Stomach (tissue), 4 donors: Measurements from ENCODE around the gene MOGAT2.

Experiments
- POLR2A ChIP-seq, 4 donors: fragments of 450-650 bp; IDR thresholded peaks; one replicate each; pipeline ENCODE4 v1.6.1; 2016; ENCODE audit warnings: antibody characterized with exemption in 4 of 4, control low read depth in 2 of 4, mild to moderate bottlenecking in 1 of 4, moderate library complexity in 1 of 4
- POLR2AphosphoS5 ChIP-seq, 3 donors: sonication (generic); formaldehyde crosslinking; IDR thresholded peaks; one replicate each; pipeline ENCODE4 v1.6.1; 2016; ENCODE audit warnings: antibody characterized with exemption in 3 of 3
- TF ChIP-seq, protein P1 (sequence below), 7 experiments: fragments of 450-650 bp in 4 of 7; fragments of 200-600 bp in 3 of 7; sonication (generic) in 3 of 7; IDR thresholded peaks; one replicate each; pipeline ENCODE4 v1.5.1; 2016 to 2019; ENCODE audit warnings: antibody characterized with exemption in 7 of 7, control low read depth in 2 of 7, mild to moderate bottlenecking in 1 of 7

DNA sequence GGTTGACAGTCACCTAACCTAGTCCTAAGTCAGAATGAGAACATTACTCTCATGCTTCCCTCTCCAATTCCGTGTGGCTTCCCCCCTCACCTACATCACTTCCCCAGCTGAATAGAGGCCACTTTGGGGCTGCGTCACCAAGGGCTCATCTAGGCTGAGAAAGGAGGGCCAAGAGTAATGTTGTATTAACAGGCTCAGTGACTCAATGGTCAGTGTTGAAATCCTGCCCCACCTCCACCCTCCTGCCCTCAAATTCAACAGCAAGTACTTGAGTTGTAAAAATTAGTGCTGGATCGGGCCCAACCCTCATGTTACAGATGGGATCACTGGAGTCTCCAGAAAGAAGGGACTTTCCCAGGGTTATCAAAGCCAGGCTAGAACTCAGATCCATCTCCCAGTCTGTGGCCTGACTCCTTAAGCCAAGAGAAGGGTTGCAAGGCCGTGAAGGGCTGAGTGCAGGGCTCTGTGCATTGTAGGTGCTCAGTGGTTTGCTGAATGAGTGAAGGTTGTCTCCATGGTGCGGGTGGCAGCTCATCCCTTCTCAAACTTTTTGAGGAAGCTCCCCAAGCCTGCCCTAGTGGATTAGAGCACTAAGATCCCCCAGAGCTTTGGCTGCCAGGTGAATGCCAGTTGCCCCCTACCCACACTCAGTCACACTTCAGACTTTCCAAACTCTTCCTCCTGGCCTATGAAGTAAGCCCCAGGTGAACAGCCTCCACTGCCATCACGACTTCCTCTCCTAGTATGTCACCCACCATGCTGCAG lies 54.2 kb downstream of the MOGAT2 start:
- TF ChIP-seq, protein P1, sequence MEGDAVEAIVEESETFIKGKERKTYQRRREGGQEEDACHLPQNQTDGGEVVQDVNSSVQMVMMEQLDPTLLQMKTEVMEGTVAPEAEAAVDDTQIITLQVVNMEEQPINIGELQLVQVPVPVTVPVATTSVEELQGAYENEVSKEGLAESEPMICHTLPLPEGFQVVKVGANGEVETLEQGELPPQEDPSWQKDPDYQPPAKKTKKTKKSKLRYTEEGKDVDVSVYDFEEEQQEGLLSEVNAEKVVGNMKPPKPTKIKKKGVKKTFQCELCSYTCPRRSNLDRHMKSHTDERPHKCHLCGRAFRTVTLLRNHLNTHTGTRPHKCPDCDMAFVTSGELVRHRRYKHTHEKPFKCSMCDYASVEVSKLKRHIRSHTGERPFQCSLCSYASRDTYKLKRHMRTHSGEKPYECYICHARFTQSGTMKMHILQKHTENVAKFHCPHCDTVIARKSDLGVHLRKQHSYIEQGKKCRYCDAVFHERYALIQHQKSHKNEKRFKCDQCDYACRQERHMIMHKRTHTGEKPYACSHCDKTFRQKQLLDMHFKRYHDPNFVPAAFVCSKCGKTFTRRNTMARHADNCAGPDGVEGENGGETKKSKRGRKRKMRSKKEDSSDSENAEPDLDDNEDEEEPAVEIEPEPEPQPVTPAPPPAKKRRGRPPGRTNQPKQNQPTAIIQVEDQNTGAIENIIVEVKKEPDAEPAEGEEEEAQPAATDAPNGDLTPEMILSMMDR (IDR thresholded peaks at IDR 0.05), result no peak
- no peak for TF ChIP-seq POLR2AphosphoS5 (IDR thresholded peaks at IDR 0.05)
- no peak for TF ChIP-seq POLR2A (IDR thresholded peaks at IDR 0.05)
